Body of pancreas (tissue), 4 donors: ENCODE results near the gene LAMTOR4. TPM values are rescaled to one million over a fixed set of nuclear protein-coding genes. Genes with fewer than 3 reads are reported as not detected.

Experiments
- ATAC-seq: fragments of 150-250 bp; one replicate; pipeline ENCODE4 v1.9.1; 2016
- DNase-seq, 4 donors: peaks; one replicate each; pipeline ENCODE4 v3.0.0-alpha.2; 2019
- H3K27ac ChIP-seq, 4 donors: fragments of 200-600 bp; sonication (generic); 1 replicate in 3 of 4; 2 replicates in 1 of 4; pipeline versions ENCODE4 v1.5.1 to v1.6.1; 2016 to 2019; ENCODE audit warnings: mild to moderate bottlenecking in 1 of 4, mixed read lengths in 1 of 4, moderate library complexity in 1 of 4
- H3K27me3 ChIP-seq, 2 donors: fragments of 200-600 bp; sonication (generic); one replicate each; pipeline ENCODE4 v1.6.0; 2016; ENCODE audit warnings: mild to moderate bottlenecking in 1 of 2
- H3K36me3 ChIP-seq, 2 donors: fragments of 200-600 bp; sonication (generic); replicated peaks in 1 of 2; 2 replicates each; pipeline ENCODE4 v1.5.1; 2016; ENCODE audit warnings: low read depth in 2 of 2; ENCODE audit not compliant: insufficient read depth in 1 of 2
- H3K4me1 ChIP-seq: fragments of 200-600 bp; sonication (generic); one replicate; pipeline ENCODE4 v1.6.0; 2016
- H3K4me3 ChIP-seq, 2 donors: fragments of 200-600 bp; sonication (generic); 1 replicate in 1 of 2; 2 replicates in 1 of 2; pipeline ENCODE4 v1.5.1; 2016 to 2019
- H3K9me3 ChIP-seq, 3 donors: fragments of 200-600 bp; sonication (generic); 1 replicate in 2 of 3; 2 replicates in 1 of 3; pipeline ENCODE4 v1.5.1; 2016
- POLR2A ChIP-seq, 3 donors: fragments of 450-650 bp; IDR thresholded peaks; one replicate each; pipeline ENCODE4 v1.6.1; 2016; ENCODE audit warnings: antibody characterized with exemption in 3 of 3, mild to moderate bottlenecking in 2 of 3
- WGBS, 2 donors: methylation state at CpG; one replicate each; pipeline ENCODE4 v1.1.5; 2017; 5-methylcytosine and 5-hydroxymethylcytosine counted together
- intact Hi-C: fragments of 100-400 bp; cut with DNase I; formaldehyde crosslinking; loops from one replicate; pipeline ENCODE4 v1.15.1; 2023
- total RNA-seq, 2 donors: library from RNA; depleted of rRNA; stranded (reverse); fragments of >200 nt; gene quantifications; one replicate each; pipeline ENCODE4 v1.1.0, GENCODE V29; 2016
- TF ChIP-seq, protein P1 (sequence below), 7 experiments: fragments of 450-650 bp in 4 of 7; fragments of 200-600 bp in 3 of 7; sonication (generic) in 3 of 7; IDR thresholded peaks; one replicate each; pipeline ENCODE4 v1.5.1; 2016 to 2019; ENCODE audit warnings: antibody characterized with exemption in 7 of 7

LAMTOR4 gene
- total RNA-seq, 2 donors from 2014 or later: 86.1 to 119 TPM

DNA sequence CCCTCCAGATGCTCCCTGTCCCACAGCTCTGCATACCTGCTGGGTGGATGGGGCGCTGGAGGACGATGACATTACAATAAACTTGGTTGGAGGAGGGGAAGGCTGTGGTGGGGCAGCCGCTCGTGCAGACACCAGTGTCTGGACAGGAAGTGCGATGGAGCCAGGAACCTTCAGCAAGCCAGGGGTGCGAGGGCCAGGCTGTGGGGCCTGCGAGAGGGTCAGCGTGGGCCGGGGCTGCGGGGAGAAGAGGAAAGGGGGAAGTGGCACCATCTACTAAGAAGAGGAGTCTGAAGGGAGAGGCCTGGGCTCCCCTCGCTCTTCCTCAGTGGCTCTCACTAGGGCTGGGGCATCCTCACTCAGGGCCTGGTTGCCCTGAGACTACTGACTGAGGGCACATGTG is 40.8 kb upstream of the LAMTOR4 start:
- no peaks in the 10 kb centered on the region for H3K4me1 ChIP-seq
- no peak for DNase-seq
- H3K36me3 ChIP-seq: peaks cover 3 to 16% of the 10 kb centered on the region in 2 donors
- TF ChIP-seq, protein P1, sequence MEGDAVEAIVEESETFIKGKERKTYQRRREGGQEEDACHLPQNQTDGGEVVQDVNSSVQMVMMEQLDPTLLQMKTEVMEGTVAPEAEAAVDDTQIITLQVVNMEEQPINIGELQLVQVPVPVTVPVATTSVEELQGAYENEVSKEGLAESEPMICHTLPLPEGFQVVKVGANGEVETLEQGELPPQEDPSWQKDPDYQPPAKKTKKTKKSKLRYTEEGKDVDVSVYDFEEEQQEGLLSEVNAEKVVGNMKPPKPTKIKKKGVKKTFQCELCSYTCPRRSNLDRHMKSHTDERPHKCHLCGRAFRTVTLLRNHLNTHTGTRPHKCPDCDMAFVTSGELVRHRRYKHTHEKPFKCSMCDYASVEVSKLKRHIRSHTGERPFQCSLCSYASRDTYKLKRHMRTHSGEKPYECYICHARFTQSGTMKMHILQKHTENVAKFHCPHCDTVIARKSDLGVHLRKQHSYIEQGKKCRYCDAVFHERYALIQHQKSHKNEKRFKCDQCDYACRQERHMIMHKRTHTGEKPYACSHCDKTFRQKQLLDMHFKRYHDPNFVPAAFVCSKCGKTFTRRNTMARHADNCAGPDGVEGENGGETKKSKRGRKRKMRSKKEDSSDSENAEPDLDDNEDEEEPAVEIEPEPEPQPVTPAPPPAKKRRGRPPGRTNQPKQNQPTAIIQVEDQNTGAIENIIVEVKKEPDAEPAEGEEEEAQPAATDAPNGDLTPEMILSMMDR (IDR thresholded peaks at IDR 0.05): no peak
- TF ChIP-seq POLR2A (IDR thresholded peaks at IDR 0.05): no peak
- no peak for ATAC-seq
- no peaks in the 10 kb centered on the region for H3K27me3 ChIP-seq
- intact Hi-C loops: no loop called here
- H3K4me3 ChIP-seq: no peak overlapping the region
- no peaks in the 10 kb centered on the region for H3K9me3 ChIP-seq
- WGBS, 2 donors: 78 to 81% methylated on average over 10 to 11 of the region's 11 CpGs
- H3K27ac ChIP-seq: no peak overlapping the region

DNA sequence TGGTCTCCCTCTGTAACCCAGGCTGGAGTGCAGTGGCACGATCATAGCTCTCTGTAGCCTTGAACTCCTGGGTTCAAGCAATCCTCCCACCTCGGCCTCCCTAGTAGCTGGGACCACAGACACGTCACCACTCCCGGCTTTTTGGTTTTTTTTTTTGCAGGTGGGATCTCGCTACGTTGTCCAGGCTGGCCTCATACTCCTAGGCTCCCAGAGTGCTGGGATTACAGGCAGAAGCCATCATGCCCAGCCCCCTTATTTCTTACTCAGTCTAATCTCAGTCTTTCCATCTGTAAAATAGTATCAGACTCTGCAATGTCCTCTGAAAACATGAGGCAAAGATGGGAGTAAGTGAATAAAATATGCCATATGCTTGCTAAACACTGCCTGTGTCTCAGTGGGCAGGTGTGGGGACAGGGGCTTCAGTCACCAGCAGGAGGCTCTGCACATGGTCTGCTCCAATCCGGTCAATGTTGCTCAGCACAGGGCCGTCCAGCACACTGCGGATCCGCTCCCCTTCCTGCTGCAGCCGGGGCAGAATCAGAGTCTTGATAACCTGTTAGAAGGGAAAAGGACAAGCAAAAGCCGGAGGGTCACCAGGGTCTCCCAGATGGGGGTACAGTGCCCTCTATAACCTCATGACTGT is 39.1 kb upstream of the LAMTOR4 start:
- Histone ChIP-seq H3K4me1 (no peaks in the 10 kb centered on the region), H3K27ac (no peak overlapping the region), H3K27me3 (no peaks in the 10 kb centered on the region), H3K36me3 (peaks cover 3 to 12% of the 10 kb centered on the region in 2 donors), H3K9me3 (no peaks in the 10 kb centered on the region), H3K4me3 (no peak overlapping the region)
- no peak for DNase-seq
- ATAC-seq: no peak
- no peak for TF ChIP-seq POLR2A (IDR thresholded peaks at IDR 0.05)
- TF ChIP-seq, protein P1 (IDR thresholded peaks at IDR 0.05): no peak
- WGBS, 2 donors: 78 to 88% methylated on average over 12 of the region's 12 CpGs
- intact Hi-C loops: no loop called here

DNA sequence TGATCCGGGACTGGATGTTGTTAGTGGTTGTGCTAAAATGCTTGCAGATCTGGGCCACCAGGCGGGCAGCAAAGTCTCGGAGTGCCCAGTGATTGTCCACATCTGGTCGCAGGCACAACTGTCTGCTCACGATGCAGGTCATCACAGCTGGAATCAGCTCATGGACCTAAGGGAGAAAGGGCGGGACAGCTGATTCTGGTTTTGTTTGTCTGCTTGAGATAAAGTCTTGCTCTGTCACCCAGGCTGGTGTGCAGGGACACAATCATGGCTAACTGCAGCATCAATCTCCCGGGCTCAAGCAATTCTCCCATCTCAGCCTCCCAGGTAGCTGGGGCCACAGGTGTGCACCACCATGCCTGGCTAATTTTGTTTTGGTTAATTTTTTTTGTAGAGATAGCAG is 37.6 kb upstream of the LAMTOR4 start:
- TF ChIP-seq, protein P1 (IDR thresholded peaks at IDR 0.05): no peak
- WGBS, 2 donors: 92 to 96% methylated on average over 7 of the region's 7 CpGs
- Histone ChIP-seq H3K4me1 (no peaks in the 10 kb centered on the region), H3K27me3 (no peaks in the 10 kb centered on the region), H3K27ac (no peak overlapping the region), H3K4me3 (no peak overlapping the region), H3K9me3 (no peaks in the 10 kb centered on the region), H3K36me3 (peaks cover 3 to 10% of the 10 kb centered on the region in 2 donors)
- no peak for ATAC-seq
- intact Hi-C loops: no loop called here
- DNase-seq: no peak

DNA sequence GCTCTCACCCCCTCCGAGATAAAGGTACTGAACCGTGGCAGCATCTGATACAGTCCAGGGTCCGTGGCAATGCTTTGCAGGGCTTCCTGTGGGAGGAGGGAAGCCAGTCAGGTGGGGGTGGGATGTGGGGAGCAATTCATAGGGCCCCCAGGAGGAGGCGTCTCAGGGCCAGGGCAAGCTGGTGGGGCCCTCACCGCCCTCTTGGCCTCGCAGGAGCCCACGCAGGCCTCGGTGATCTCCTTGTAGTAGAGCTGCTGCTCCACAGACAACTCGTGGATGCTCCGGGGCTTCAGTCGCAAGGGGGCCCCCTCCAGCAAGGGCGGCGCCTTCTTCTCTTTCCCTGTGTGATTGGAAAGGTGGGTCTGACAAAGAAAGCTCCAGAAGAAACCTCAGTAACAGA is 36.8 kb upstream of the LAMTOR4 start:
- Histone ChIP-seq H3K4me1 (no peaks in the 10 kb centered on the region), H3K4me3 (no peak overlapping the region), H3K27ac (no peak overlapping the region), H3K9me3 (no peaks in the 10 kb centered on the region), H3K27me3 (no peaks in the 10 kb centered on the region), H3K36me3 (peaks cover 3 to 9% of the 10 kb centered on the region in 2 donors)
- intact Hi-C loops: no loop called here
- 80 to 90% methylated on average over 10 of the region's 13 CpGs for WGBS, 2 donors
- ATAC-seq: no peak
- TF ChIP-seq POLR2A (IDR thresholded peaks at IDR 0.05): no peak
- TF ChIP-seq, protein P1 (IDR thresholded peaks at IDR 0.05): no peak
- no peak for DNase-seq

DNA sequence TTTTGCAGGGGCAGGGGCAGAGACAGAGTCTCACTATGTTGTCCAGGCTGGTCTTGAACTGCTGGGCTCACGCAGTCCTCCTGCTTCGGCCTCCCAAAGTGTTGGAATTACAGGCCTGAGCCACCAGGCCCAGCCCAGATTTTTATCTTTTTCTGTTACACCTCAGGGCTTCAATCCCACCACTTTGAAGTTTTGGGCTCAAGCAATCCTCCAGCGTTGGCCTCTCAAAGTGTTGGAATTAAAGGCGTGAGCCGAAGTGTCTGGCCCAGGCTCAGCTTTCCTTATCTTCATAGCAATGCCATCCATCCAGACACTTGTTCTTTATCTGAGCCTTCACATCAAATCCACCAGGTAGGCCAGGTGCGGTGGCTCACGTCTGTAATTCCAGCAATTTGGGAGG is 33.7 kb upstream of the LAMTOR4 start:
- ATAC-seq (no peak), DNase-seq (no peak)
- WGBS, 2 donors: 83 to 86% methylated on average over 7 of the region's 7 CpGs
- no peaks in the 10 kb centered on the region for H3K9me3 ChIP-seq
- no peak overlapping the region for H3K27ac ChIP-seq
- H3K27me3 ChIP-seq: no peaks in the 10 kb centered on the region
- H3K36me3 ChIP-seq: peaks cover 3% of the 10 kb centered on the region in 2 donors
- intact Hi-C loops: no loop called here
- H3K4me1 ChIP-seq: peaks cover 12% of the 10 kb centered on the region
- TF ChIP-seq, protein P1 (IDR thresholded peaks at IDR 0.05): no peak
- no peak for TF ChIP-seq POLR2A (IDR thresholded peaks at IDR 0.05)
- no peak overlapping the region for H3K4me3 ChIP-seq
